Lung (tissue), 12 donors: ENCODE measurements around the gene GPATCH1. TPM values are rescaled to one million over a fixed set of nuclear protein-coding genes. Genes with fewer than 3 reads are reported as not detected.

Experiments
- ATAC-seq: fragments of 200-7000 bp; cut with Tn5 transposase; one replicate; pipeline ENCODE4 v1.9.1; 2020; ENCODE audit warnings: moderate number of reproducible peaks; ENCODE audit not compliant: insufficient read depth, low FRiP score
- DNase-seq, 3 donors: peaks; one replicate each; pipeline ENCODE4 v3.0.0-alpha.2; 2013 to 2017
- H3K27ac ChIP-seq, 2 donors: one replicate each; pipeline ENCODE4 v1.5.1; 2013; ENCODE audit warnings: mild to moderate bottlenecking in 2 of 2, moderate library complexity in 2 of 2, control low read depth in 1 of 2, inconsistent platforms in 1 of 2, low read depth in 1 of 2, low read length in 1 of 2
- H3K27me3 ChIP-seq, 3 donors: one replicate each; pipeline ENCODE4 v1.5.1; 2013; ENCODE audit warnings: low read length in 2 of 3; ENCODE audit not compliant: control insufficient read depth in 3 of 3, insufficient read depth in 3 of 3
- H3K36me3 ChIP-seq, 4 donors: one replicate each; pipeline ENCODE4 v1.5.1; 2013; ENCODE audit warnings: low read length in 4 of 4, mild to moderate bottlenecking in 1 of 4, moderate library complexity in 1 of 4; ENCODE audit not compliant: control insufficient read depth in 4 of 4, insufficient read depth in 4 of 4
- H3K4me1 ChIP-seq, 5 donors: one replicate each; pipeline ENCODE4 v1.5.1; 2013; ENCODE audit warnings: low read length in 5 of 5, mild to moderate bottlenecking in 2 of 5, moderate library complexity in 1 of 5; ENCODE audit not compliant: control insufficient read depth in 5 of 5, insufficient read depth in 5 of 5
- H3K4me3 ChIP-seq: one replicate; pipeline ENCODE4 v1.5.1; 2013; ENCODE audit warnings: mild to moderate bottlenecking, control low read depth, moderate library complexity
- H3K9ac ChIP-seq, 2 donors: one replicate each; pipeline ENCODE4 v1.5.1; 2013; ENCODE audit warnings: low read length in 2 of 2, control low read depth in 1 of 2; ENCODE audit not compliant: insufficient read depth in 1 of 2
- H3K9me3 ChIP-seq, 4 donors: one replicate each; pipeline ENCODE4 v1.5.1; 2013; ENCODE audit warnings: low read length in 3 of 4, mild to moderate bottlenecking in 1 of 4, moderate library complexity in 1 of 4; ENCODE audit not compliant: control insufficient read depth in 4 of 4, insufficient read depth in 3 of 4
- CTCF ChIP-seq: IDR thresholded peaks from 2 replicates; pipeline ENCODE4 v1.5.1; 2012; ENCODE audit warnings: mild to moderate bottlenecking; ENCODE audit errors: control extremely low read depth, extremely low read depth
- WGBS, 2 donors: extraction: QIAGEN DNeasy Blood & Tissue Kit; methylation state at CpG; one replicate each; pipeline ENCODE4 v1.1.7; 2013; 5-methylcytosine and 5-hydroxymethylcytosine counted together
- polyA plus RNA-seq, 2 donors: library from polyadenylated mRNA; stranded (reverse); fragments of 200-250 nt; gene quantifications; one replicate each; pipeline ENCODE4 v1.2.1, GENCODE V29; 2013
- total RNA-seq, 2 donors: library from RNA; depleted of rRNA in 1 of 2; stranded (reverse); fragments of >200 nt in 1 of 2; gene quantifications; one replicate each; pipeline ENCODE4 v1.2.1, GENCODE V29; 2014 to 2021
- donor health status: control.
- donor health status: control.
- donor health status: Bipolar disorder and iron deficiency.
- donor health status: healthy.
- donor health status: DM: yes; HTN: yes; CAD: no.

Gene GPATCH1
- total and polyA plus RNA-seq, 4 donors: 3.8 to 12.3 (median 6.0) TPM

- no peak for TF ChIP-seq CTCF
- no peak overlapping the region for H3K9ac ChIP-seq
- ATAC-seq (no peak), DNase-seq (no peak)
- no peaks in the 10 kb centered on the region for H3K27me3 ChIP-seq
- H3K4me3 ChIP-seq: no peak overlapping the region
- H3K4me1 ChIP-seq: no peaks in the 10 kb centered on the region
- no peak overlapping the region for H3K27ac ChIP-seq
- no peaks in the 10 kb centered on the region for H3K9me3 ChIP-seq
- WGBS, 2 donors: 96% methylated on average over 11 of the region's 11 CpGs
- H3K36me3 ChIP-seq: peaks cover 32 to 65% (median 48%) of the 10 kb centered on the region in 4 donors
Observed at GRCh38 chr19:33093420-33094210, 12.6 kb downstream of the GPATCH1 start.

- Histone ChIP-seq H3K4me1 (no peaks in the 10 kb centered on the region), H3K9ac (no peak overlapping the region), H3K27me3 (no peaks in the 10 kb centered on the region), H3K9me3 (no peaks in the 10 kb centered on the region), H3K4me3 (no peak overlapping the region), H3K36me3 (peaks cover 34 to 60% (median 46%) of the 10 kb centered on the region in 4 donors), H3K27ac (no peak overlapping the region)
- DNase-seq (no peak), ATAC-seq (no peak)
- TF ChIP-seq CTCF: no peak
- WGBS, 2 donors: 95 to 96% methylated on average over 6 of the region's 6 CpGs
Observed at GRCh38 chr19:33094436-33095067, 13.6 kb downstream of the GPATCH1 start.

- no peak for ATAC-seq
- no peaks in the 10 kb centered on the region for H3K4me1 ChIP-seq
- H3K27me3 ChIP-seq: no peaks in the 10 kb centered on the region
- H3K9ac ChIP-seq: no peak overlapping the region
- H3K36me3 ChIP-seq: peaks cover 25 to 51% (median 40%) of the 10 kb centered on the region in 4 donors
- H3K9me3 ChIP-seq: no peaks in the 10 kb centered on the region
- no peak overlapping the region for H3K27ac ChIP-seq
- no peak overlapping the region for H3K4me3 ChIP-seq
- no peak for TF ChIP-seq CTCF
- WGBS, 2 donors: 93 to 94% methylated on average over 4 of the region's 4 CpGs
- DNase-seq: no peak
Observed at GRCh38 chr19:33096005-33096404, 15.0 kb downstream of the GPATCH1 start.
